Right lobe of liver (tissue), 4 donors: ENCODE measurements around the gene MRPL40.

Experiments used
- POLR2A ChIP-seq: fragments of 450-650 bp; IDR thresholded peaks from one replicate; pipeline ENCODE4 v1.6.1; 2017; ENCODE audit warnings: antibody characterized with exemption, mild to moderate bottlenecking
- TF ChIP-seq, protein P1 (sequence below), 4 donors: fragments of 200-600 bp in 3 of 4; fragments of 450-650 bp in 1 of 4; IDR thresholded peaks; one replicate each; pipeline versions ENCODE4 v1.5.1 to v1.8.0; 2016 to 2022; ENCODE audit warnings: antibody characterized with exemption in 4 of 4, mild to moderate bottlenecking in 2 of 4
- donor health status: DM: no; HTN: no; CAD: no.
- donor health status: DM: no; HTN: no; CAD: no.
- donor health status: DM: no; HTN: yes; CAD: no.

DNA sequence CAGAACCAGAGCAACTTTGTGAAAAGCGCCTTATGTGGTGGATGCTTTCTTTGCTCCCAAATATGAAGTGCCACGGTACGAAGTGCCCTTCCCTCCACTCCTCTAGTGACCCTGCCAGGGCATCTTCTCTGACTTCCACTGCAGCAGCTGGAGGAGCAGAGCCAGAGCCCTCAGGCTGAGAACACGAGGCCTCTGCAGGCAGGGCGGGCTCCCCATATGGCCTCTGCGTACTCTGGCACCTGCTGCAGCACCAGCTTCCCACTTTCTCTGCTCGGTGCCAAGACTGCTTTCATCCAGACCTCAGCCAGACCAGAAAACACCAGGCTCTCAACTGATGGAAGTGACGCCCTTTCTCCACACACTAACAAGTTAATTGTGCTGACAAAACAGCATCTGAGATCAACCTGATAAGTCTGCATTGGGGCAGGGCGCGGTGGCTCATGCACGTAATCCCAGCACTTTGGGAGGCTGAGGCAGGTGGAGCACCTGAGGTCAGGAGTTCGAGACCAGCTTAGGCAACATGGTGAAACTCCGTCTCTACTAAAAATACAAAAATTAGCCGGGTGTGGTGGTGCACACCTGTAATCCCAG is 33.9 kb downstream of the MRPL40 start:
- TF ChIP-seq, protein P1, sequence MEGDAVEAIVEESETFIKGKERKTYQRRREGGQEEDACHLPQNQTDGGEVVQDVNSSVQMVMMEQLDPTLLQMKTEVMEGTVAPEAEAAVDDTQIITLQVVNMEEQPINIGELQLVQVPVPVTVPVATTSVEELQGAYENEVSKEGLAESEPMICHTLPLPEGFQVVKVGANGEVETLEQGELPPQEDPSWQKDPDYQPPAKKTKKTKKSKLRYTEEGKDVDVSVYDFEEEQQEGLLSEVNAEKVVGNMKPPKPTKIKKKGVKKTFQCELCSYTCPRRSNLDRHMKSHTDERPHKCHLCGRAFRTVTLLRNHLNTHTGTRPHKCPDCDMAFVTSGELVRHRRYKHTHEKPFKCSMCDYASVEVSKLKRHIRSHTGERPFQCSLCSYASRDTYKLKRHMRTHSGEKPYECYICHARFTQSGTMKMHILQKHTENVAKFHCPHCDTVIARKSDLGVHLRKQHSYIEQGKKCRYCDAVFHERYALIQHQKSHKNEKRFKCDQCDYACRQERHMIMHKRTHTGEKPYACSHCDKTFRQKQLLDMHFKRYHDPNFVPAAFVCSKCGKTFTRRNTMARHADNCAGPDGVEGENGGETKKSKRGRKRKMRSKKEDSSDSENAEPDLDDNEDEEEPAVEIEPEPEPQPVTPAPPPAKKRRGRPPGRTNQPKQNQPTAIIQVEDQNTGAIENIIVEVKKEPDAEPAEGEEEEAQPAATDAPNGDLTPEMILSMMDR (IDR thresholded peaks at IDR 0.05), result no peak
- TF ChIP-seq POLR2A, result no peak
